ENCODE data around the gene MRPS25.

The MRPS25 gene

GRCh38 chr3:15081960-15082664 lies 17.0 kb upstream of the MRPS25 start:
- FAIRE-seq, result no peak

GRCh38 chr3:15079091-15079490 lies 14.0 kb upstream of the MRPS25 start:
- no peak for FAIRE-seq

GRCh38 chr3:15074500-15074899 lies 9.4 kb upstream of the MRPS25 start:
- no peak for FAIRE-seq

- FAIRE-seq, result no peak
Measured at GRCh38 chr3:15071699-15072098, 6.6 kb upstream of the MRPS25 start.

GRCh38 chr3:15069441-15069840 lies 4.3 kb upstream of the MRPS25 start:
- no peak for FAIRE-seq

GRCh38 chr3:15066467-15066866 lies 1.4 kb upstream of the MRPS25 start:
- no peak for FAIRE-seq

- FAIRE-seq, result no peak
Measured at GRCh38 chr3:15065550-15066007, 464 bp upstream of the MRPS25 start.

- FAIRE-seq, result no peak
Measured at GRCh38 chr3:15064299-15064834, 748 bp downstream of the MRPS25 start.

GRCh38 chr3:15063656-15064286 lies 1.3 kb downstream of the MRPS25 start:
- FAIRE-seq, result no peak

GRCh38 chr3:15063238-15063637 lies 1.9 kb downstream of the MRPS25 start:
- no peak for FAIRE-seq

GRCh38 chr3:15060029-15060428 lies 5.1 kb downstream of the MRPS25 start:
- FAIRE-seq, result no peak

GRCh38 chr3:15056676-15057404 lies 8.3 kb downstream of the MRPS25 start:
- no peak for FAIRE-seq

GRCh38 chr3:15055019-15055557 lies 10.0 kb downstream of the MRPS25 start:
- FAIRE-seq, result no peak

GRCh38 chr3:15053541-15053940 lies 11.6 kb downstream of the MRPS25 start:
- no peak for FAIRE-seq

- FAIRE-seq, result no peak
Measured at GRCh38 chr3:15052335-15053242, 12.5 kb downstream of the MRPS25 start.

- FAIRE-seq, result no peak
Measured at GRCh38 chr3:15051531-15051930, 13.6 kb downstream of the MRPS25 start.

- FAIRE-seq, result no peak
Measured at GRCh38 chr3:15050405-15051092, 14.6 kb downstream of the MRPS25 start.

GRCh38 chr3:15049584-15049983 lies 15.5 kb downstream of the MRPS25 start:
- no peak for FAIRE-seq

GRCh38 chr3:15045667-15046066 lies 19.4 kb downstream of the MRPS25 start:
- FAIRE-seq, result no peak

- no peak for FAIRE-seq
Measured at GRCh38 chr3:15044326-15044725, 20.8 kb downstream of the MRPS25 start.

- no peak for FAIRE-seq
Measured at GRCh38 chr3:15043408-15044171, 21.5 kb downstream of the MRPS25 start.
